HG03097 (cell line): Measurements from ENCODE around the gene CARMIL1.
"Not testable (repeated sequence)": the region's sequence is repeated elsewhere in the genome, so short reads cannot be mapped to it uniquely, and the experiment has no call there.

Experiments
- ATAC-seq: cut with Tn5 transposase; IDR thresholded peaks from one replicate; pipeline ENCODE4 v1.9.1; 2021; ENCODE audit not compliant: unreplicated experiment, low FRiP score

The CARMIL1 gene

DNA sequence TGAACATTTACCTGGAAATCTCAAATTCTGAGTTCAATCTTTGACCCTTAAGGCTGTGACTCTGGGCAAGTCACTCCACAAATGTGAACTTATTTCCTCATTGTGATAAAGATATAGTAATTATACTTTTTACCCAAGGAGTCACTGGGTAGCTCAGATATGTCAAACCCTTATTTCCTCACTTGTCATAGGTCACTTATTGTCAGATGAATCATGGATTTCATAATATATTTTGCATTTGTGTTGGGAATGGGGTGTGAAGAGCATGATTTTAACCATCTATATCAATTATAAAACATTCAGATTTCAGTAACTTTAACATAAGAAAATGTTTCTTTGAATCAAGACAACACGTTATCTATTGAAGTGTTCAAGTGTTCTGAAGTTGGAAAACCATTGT, 3.7 kb upstream of the CARMIL1 start:
- no peak for ATAC-seq

DNA sequence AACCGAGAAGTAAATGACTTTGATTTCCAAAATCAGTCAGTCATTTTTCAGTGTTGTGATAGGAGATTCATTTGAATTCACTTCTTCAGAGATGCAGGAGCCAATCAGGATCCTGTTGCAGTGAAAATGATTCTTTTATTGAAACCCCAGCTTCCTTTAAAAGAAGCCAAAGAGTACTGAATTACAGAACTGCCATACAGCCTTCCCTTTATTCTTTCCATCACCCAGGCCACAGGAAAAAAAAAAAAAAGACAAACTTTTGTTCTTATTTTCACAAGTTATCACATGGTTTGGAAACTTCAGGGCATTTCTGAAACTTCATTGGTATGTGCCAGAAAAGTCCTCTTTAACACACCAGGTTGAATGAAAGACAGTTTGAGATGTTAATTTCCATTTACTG, 1.8 kb upstream of the CARMIL1 start:
- no peak for ATAC-seq

DNA sequence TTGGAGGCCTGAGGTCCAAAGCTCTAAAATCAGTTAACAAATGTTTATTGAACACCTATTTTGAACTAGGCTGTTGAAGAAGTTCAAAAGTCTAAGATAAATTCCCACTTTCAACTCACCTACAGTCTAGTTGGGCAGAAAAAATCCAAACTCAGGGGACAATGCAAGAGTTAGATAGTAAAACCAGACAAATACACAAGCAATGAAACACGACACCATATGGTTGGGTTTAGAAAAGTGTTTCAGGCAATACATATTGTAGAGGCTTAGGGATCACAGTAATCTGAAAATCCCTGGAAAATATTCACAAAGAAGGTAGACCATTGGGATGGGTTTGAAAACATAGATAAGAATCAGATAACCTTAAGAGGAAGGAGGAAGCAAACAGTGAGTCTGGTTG, 1.3 kb upstream of the CARMIL1 start:
- ATAC-seq = no peak

DNA sequence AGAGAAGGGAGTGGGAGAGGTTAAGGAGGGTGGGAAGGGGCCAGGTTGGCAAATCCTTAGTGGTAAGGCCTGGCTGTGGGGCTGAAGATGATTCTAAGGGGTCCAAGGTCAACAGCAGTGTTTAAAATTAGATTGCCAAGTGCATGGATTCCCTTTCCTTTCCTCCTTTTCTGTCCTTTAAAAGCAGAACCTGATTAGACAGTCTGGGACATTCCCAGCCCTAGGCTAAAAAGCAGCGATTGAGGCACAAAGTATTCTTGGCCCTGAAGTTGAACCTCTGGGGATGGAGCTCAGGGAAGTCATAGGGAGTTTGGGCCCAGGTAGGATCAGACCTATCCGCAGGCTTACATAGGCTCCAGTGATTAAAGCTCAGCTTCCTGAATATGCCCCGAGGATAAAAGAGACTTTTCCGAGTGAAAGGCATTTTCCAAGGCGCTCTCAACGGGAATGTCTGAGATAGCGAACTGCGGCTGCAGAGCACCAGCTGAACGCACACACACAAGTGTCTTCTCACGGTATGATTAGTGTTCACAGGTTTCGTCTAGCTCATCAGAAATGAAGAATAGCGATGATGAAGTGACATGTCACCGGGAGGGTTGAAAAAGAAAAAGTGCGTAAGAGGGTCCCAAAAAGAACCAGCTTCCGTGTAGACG, 787 bp upstream of the CARMIL1 start:
- ATAC-seq = peak; percentile 14

DNA sequence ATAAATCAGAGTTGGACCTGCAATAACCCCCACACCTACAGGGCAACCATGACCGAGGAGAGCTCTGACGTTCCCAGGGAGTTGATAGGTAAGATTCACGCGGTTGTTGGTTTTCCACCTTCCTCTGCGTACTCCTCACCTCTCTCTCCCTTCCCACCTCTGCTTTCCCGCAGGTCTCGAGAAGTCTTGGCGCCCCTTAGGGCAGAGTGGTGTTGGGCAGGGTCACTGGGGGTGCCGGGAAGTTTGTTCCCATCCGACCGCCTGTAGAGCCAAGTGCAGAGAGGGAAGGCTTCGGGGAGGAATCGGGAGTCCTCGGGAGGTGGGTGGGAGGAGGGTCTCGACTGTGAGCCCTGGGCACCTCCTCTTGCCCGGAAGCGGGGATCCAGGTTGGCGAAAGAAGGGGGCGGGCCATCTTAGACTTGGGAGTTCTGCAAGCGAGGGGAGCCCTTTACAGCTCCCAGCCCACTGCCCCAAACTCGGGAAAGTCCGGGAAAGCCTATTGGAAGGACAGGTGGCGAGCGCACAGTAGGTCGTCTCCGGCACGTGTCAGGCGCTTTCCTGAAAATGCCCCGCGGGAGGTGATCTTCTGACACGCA, 672 bp downstream of the CARMIL1 start:
- no peak for ATAC-seq

DNA sequence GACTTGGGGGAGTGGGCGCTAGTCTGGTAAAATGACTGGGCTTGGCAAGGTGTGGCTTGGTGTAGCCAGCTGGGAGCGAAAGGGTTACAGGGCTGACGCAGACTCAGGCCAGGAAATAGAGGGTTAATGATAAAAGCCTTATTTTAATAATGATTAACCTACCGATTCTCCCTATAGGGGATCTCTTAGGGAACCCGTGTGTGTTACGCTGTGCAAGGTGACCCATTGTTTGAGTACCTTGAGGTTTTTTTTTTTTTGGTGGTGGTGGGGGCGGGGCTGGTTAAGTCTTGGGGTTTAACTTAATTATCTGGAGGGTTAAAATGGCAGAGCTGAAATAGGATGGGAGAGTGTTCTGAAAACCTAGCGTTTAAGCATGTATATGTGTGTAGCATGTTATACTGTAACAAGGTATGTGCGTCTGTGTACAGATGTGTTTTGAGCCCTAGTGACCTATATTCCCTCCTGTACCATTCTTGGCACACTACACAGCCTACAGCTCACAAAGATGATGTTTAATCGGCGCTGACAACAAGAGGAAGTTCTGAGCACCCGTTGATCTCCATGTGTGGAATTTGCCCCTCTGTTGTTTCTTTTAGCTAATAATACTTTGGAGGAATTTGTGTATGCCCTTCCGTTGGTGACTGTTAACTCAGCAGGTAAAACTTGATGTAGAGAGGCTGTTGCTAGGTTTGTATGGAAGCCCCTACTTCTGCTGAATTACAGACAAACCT, 1.3 kb downstream of the CARMIL1 start:
- ATAC-seq = peak; percentile 28

DNA sequence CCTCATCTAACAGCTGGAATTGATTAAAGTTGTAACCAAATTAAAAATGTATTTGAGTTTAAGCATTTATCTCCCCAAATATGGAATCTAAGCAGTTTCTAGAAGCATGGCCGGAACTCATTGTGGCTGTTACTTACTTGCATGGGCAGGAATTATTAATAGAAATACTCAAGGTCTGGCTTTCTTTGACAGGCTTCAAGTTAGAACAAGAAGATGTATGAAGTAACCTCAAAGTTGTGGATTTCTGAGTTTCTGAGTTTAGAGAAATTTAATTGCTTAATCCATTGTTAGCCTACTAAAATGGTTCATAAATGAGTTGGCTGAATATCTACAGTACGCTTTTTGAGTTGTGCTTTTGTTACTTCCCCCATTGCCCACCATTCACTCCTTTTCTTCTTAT, 7.7 kb downstream of the CARMIL1 start:
- no peak for ATAC-seq

DNA sequence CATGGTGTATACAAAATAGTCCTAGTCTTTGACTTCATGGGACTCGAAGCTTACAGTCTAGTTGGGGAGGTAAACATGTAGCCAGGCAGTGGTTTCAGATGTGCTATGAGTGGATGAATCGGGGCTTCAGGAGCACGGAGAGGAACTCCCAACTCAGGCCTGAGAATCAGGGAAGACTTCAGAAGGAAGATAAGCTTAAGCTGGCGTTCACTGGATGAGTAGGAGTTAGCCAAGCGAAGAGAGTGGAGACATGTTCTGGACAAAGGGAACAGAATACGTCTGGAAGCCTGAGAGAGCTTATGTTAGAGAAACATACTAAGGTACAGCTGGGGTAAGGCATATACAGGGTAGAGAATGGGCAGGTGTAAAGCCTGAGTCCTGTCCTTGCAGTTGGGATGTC, 8.8 kb downstream of the CARMIL1 start:
- no peak for ATAC-seq

DNA sequence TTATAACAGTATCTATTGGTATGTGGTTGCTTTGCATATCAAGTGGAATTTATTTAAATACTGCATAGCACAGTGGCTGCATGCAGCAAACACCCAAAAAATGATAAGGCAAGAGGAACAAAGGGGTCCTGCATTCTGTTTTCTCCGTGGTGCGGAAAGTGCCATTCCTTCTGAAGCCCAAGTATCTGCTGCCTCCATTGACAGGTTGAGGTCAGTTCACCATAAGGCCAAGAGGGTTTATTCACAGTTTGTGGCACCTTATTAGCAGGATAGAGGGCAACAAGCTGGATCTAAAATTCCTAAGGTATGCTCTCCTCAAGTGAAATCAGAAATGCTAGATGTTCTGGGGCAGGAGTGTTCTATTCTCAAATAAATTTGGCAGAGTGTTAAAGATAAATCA, 9.3 kb downstream of the CARMIL1 start:
- no peak for ATAC-seq

DNA sequence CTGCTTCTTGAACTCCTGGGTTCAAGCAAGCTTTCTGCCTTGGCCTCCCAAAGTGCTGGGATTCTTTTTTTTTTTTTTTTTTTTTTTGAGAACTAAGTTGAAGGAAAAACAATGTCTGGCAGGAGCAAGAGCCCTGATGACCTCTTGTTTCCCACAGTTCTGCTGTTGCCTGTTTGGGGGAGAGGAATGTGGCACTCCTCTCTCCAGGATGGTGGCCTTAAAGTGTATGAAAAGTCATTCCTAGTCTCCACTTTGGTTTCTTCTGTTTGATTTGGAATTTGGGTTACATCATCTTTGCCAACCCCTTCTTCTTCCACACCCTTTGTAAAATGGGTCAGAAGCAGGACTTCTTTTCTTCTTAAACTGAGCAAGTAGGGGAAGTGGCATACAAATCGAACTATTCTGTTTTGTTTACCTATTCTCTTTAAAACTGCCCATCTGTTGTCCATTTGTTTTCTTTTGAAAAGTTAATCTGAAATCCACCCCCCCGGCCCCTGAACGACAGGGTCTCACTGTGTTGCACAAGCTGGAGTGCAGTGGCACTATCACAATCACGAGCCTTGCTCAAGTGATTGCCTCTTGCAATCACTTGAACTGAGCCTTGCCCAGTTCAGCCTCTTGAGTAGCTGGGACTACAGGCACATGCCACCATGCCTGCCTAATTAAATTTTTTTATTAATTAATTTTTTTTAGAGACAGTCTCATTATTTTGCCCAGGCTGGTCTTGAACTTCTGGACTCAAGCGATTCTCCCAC, 11.3 kb downstream of the CARMIL1 start:
- ATAC-seq = no peak

DNA sequence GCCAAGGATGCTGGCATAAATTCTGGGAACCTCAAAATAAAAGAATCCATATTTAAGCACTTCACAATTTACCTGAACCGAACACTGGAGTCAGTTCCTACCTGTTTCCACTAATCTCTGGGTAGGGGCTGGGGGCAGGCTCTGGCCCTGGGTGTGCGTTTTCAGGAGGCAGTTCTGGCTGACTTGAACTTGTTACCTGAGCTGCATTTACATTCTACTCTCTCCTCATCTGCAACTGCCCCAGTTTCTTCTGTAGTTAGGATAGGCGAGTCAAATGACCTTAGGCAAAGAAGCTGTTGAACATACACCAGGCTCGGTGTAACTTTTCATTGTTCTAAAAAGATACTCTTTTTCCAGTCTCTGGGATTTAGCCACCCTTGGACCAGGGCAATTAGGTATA, 13.2 kb downstream of the CARMIL1 start:
- no peak for ATAC-seq

DNA sequence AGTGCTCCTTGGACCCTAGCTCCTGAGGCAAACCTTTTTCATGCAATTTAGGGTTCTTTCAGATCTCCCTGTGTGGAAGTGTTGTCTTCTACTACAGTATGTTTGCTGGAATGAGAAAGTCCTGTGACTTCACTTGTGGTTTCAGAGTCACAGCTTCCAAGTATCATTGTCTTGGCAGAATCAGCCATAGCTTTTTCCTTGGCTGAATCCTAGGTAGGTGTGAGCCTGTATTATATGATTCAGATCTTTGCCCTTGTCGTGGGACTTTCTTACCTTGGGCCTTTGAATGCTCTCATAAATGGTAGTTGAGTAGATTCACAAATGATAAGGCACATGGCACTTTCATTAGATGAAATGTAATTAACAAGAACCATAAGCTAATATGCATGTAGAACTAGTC, 16.5 kb downstream of the CARMIL1 start:
- ATAC-seq = no peak

DNA sequence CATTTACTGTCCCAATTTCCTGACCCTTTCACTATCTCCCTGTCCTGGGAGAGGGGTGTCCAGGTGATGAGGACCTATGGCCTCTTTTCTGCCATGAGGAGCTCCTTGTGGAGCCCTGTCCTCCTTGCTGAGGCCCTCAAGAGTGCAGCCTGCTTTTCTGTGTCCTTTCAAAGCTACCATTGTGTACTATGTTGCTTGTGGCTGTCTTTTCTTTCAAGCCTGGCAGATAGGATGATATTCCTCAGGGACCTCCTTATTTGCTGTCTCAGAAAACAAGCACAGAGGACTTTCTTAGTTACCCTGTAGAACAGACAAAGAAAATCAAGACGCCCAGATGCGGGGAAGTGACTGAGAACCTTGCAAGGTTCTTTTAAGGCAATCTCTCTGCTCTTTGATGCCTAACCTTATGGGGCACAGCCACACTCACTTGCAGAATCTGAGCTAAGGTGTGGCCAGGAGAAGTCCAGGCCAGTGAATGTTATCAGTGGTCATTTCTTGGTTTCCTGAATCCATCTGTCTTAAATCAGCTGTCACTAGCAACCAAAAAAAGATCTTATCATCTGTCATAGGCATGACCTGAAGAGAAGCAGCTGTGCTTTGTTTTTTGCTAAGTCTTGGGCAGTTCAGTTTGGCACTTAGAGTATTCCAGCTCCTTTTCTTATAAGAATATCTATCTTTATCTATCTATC, 17.2 kb downstream of the CARMIL1 start:
- ATAC-seq = no peak

DNA sequence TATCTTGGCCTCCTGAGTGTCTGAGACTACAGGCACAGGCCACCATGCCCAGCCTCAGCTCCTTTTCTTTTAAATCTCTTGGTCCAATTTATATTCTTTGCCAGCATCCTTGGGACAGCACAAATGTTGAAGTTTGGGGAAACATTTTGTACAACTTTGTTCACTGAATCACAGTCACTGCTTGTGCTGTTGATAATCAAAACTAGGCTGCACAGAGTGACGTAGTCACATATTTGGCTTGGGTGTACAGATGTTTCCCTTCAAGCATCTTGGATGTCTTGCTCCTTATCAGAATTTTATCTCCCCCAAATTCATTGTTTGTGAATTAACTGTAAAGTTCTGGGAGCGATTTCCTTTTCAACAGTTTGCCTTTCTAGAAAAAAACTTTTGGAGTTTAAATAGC, 17.9 kb downstream of the CARMIL1 start:
- no peak for ATAC-seq

DNA sequence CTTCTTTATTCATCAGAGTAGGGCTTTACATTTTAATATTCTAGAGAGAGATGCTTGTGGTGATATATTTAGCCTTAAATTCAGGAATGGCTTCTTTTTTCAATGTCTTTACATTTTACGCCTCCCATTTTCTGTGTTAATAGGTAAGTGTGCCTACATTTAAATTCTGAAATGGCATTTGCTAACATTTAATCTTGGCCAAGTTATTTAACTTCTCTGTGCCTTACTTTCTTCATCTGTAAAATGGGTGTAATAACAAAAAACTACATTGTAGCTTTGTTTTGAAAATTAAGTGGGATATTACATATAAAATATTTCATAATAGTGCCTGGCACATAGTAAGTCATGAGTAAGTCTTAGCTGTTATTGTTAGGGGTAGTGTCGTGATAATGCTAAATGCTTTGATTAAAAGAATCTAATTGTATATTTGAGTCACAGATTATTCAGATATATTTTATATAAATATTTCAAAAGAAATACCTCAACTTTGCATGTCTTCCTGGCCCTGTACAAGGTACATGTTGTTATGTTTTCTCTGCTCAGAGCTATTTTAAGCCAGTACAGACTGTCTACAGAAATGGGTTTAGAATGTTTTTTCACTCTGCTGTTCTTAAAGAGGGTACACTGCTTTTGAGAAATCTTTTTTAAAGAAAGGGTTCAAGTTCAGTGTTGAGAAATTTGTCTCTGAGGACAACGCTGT, 18.8 kb downstream of the CARMIL1 start:
- no peak for ATAC-seq

DNA sequence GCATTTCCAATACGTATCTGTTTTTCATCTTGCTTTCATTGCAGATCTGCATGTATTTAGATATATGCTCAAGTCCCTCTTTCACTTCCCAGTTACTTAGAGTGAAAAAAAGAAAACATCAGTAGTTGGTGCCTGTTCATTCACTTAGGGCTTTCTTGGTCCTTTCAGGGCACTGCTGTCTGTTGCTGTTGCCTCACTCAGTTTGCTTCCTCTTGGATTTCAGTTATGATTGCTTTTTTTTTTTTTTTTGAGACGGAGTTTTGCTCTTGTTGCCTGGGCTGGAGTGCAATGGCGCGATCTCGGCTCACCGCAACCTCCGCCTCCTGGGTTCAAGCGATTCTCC, 19.3 kb downstream of the CARMIL1 start:
- ATAC-seq = not testable (repeated sequence)

DNA sequence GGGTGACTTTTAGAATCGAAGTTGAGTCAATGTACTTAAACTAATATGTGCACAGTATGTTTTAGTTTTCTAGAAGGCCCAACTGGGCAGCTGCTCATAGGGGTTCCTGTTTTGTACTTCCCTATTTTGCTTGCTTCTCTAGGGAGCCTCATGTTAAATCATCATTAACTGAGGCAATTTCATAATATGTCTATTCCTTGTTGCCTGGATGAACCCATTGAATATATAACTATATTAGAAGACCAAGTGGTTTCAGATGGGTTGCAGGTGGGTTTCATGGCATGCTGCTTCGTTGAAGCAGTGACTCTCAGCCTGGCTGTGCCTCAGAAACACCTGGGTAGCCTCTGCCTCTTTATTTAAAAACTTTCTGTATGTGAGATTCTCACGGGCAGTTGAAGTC, 22.2 kb downstream of the CARMIL1 start:
- peak; percentile 49 for ATAC-seq

DNA sequence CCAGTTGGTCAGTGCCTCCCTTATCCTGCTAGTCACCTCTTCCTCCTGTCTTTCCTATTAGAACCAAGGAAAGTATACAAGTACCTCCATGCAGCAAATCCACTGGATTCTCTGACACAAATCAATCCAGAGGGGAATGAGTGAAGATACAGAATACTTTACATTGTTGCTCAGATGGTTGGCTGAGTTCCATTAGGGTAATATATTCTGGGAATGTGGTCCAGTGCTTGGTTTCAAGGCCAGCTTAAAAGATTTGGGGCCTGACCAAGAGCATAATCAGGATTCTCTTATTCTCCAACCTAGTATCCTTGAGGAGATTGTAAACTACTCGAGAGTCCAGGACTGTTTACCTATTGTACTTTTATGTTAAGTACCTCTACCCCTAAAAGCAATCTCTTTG, 23.0 kb downstream of the CARMIL1 start:
- ATAC-seq = no peak

DNA sequence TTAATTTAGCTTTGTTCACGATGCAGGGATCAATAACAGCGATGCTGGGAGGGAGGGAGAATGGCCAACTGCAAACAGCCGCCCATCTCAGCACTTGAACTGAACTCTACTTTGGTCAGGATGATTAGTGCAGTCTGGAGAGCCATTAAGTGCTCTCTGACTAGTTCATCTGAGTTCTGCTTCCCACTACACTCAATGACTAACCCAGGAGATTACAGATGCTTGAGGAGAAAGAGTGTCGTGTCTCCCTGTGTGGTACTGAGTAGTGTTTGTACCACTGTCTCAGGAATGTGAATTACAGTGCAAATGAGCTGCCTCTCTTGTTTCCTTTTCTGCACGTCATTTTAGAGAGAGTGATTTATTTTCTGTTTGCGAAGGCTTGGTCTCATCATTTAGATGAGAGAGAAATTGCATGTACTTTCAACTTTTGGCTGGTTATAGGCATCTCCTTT, 23.5 kb downstream of the CARMIL1 start:
- no peak for ATAC-seq

DNA sequence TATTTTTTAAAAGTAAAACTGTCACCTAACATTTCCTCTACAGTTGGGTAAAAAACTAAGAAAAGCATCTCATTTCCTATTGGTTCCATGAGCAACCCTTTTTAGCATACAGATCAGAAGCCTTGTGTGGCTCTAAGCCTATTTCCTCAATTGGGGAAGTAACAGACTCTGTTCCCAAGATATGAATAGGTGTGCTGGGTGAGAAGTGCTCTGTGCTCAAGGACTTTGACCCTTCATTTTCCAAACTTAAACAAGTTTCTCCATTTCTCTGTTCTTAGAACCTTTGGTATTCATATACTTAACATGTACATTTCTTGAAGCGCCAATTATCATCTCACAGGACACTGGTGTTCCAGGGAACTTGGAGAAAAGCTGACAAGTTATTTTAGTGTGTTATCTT, 24.1 kb downstream of the CARMIL1 start:
- no peak for ATAC-seq
